ENCODE data around the gene EGLN2.

GRCh38 chr19:40774916-40775631 lies 23.9 kb upstream of the EGLN2 start, which contains the start of gene MIA:
- no peak for TF ChIP-seq EZH2 (IDR thresholded peaks at IDR 0.05; ENCODE audit: borderline replicate concordance, low read length)
- TF ChIP-seq, protein P1, sequence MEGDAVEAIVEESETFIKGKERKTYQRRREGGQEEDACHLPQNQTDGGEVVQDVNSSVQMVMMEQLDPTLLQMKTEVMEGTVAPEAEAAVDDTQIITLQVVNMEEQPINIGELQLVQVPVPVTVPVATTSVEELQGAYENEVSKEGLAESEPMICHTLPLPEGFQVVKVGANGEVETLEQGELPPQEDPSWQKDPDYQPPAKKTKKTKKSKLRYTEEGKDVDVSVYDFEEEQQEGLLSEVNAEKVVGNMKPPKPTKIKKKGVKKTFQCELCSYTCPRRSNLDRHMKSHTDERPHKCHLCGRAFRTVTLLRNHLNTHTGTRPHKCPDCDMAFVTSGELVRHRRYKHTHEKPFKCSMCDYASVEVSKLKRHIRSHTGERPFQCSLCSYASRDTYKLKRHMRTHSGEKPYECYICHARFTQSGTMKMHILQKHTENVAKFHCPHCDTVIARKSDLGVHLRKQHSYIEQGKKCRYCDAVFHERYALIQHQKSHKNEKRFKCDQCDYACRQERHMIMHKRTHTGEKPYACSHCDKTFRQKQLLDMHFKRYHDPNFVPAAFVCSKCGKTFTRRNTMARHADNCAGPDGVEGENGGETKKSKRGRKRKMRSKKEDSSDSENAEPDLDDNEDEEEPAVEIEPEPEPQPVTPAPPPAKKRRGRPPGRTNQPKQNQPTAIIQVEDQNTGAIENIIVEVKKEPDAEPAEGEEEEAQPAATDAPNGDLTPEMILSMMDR (conservative IDR thresholded peaks at IDR 0.05 in 1 of 2, IDR thresholded peaks at IDR 0.05 in 1 of 2; ENCODE audit: extremely low read depth in 1 of 2, insufficient read depth in 1 of 2, low read depth in 1 of 2, low read length in 2 of 2): no peak
